Inflammatory macrophage (primary cell): ENCODE data around the gene CDK15.
A peak's percentile ranks its signal among the peaks of the same experiment; 100 is the strongest.
"Not testable (repeated sequence)": the region's sequence is repeated elsewhere in the genome, so short reads cannot be mapped to it uniquely, and the experiment has no call there.

Experiments used
- DNase-seq, 2 donors: peaks; one replicate each; pipeline ENCODE4 v3.0.0-alpha.2; 2020 to 2022

The CDK15 gene

GRCh38 chr2:201790291-201790690 lies 16.0 kb upstream of the CDK15 start:
- DNase-seq, result no peak

GRCh38 chr2:201790989-201791388 lies 15.3 kb upstream of the CDK15 start:
- no peak for DNase-seq

- DNase-seq, result no peak
These were observed 12.7 kb upstream of the CDK15 start for GRCh38 chr2:201793631-201794030.

- DNase-seq, result no peak
These were observed 12.0 kb upstream of the CDK15 start for GRCh38 chr2:201794294-201794693.

- peak; percentile 7 to 38 for DNase-seq
These were observed 10.5 kb upstream of the CDK15 start for GRCh38 chr2:201795607-201796477.

GRCh38 chr2:201796478-201796865 lies 9.9 kb upstream of the CDK15 start:
- DNase-seq, result no peak

GRCh38 chr2:201797175-201797840 lies 9.0 kb upstream of the CDK15 start:
- DNase-seq, result no peak

GRCh38 chr2:201798252-201798913 lies 8.0 kb upstream of the CDK15 start:
- no peak for DNase-seq

- DNase-seq, result not testable (repeated sequence)
These were observed 7.4 kb upstream of the CDK15 start for GRCh38 chr2:201798914-201799285.

GRCh38 chr2:201807452-201807999 lies 1.2 kb downstream of the CDK15 start:
- DNase-seq, result no peak

- no peak for DNase-seq
These were observed 1.7 kb downstream of the CDK15 start for GRCh38 chr2:201808027-201808426.

- DNase-seq, result no peak
These were observed 3.3 kb downstream of the CDK15 start for GRCh38 chr2:201809633-201810032.

- not testable (repeated sequence) for DNase-seq
These were observed 4.3 kb downstream of the CDK15 start for GRCh38 chr2:201810604-201811003.

- no peak for DNase-seq
These were observed 7.8 kb downstream of the CDK15 start for GRCh38 chr2:201813996-201814760.

- DNase-seq, result no peak
These were observed 10.6 kb downstream of the CDK15 start for GRCh38 chr2:201816657-201817575.

- no peak for DNase-seq
These were observed 14.2 kb downstream of the CDK15 start for GRCh38 chr2:201820383-201821007.

- no peak for DNase-seq
These were observed 14.7 kb downstream of the CDK15 start for GRCh38 chr2:201821080-201821479.

- DNase-seq, result no peak
These were observed 17.9 kb downstream of the CDK15 start for GRCh38 chr2:201824212-201824611.

GRCh38 chr2:201827621-201828020 lies 21.3 kb downstream of the CDK15 start:
- no peak for DNase-seq

- DNase-seq, result no peak
These were observed 21.9 kb downstream of the CDK15 start for GRCh38 chr2:201828220-201828619.

GRCh38 chr2:201830666-201831065 lies 24.3 kb downstream of the CDK15 start:
- peak in 1 of 2 donors; percentile 2 for DNase-seq
